Ishikawa (cell line): ENCODE results near the gene LIX1.

Experiments used
- CEBPB ChIP-seq: IDR thresholded peaks from 2 replicates; pipeline ENCODE4 v1.6.1; 2012
- CREB1 ChIP-seq: IDR thresholded peaks from 2 replicates; pipeline ENCODE4 v1.6.1; 2012; ENCODE audit warnings: low read depth
- EP300 ChIP-seq: IDR thresholded peaks from 2 replicates; pipeline ENCODE4 v1.6.1; 2012; ENCODE audit warnings: borderline replicate concordance
- RAD21 ChIP-seq: IDR thresholded peaks from 2 replicates; pipeline ENCODE4 v1.6.1; 2012; ENCODE audit warnings: low read depth
- REST ChIP-seq: IDR thresholded peaks from 2 replicates; pipeline ENCODE4 v1.6.1; 2012; ENCODE audit warnings: low read depth, mild to moderate bottlenecking
- TAF1 ChIP-seq: IDR thresholded peaks from 2 replicates; pipeline ENCODE4 v1.6.1; 2012; ENCODE audit warnings: low read depth, mild to moderate bottlenecking
- TEAD4 ChIP-seq: IDR thresholded peaks from 2 replicates; pipeline ENCODE4 v1.6.1; 2012
- USF1 ChIP-seq: IDR thresholded peaks from 2 replicates; pipeline ENCODE4 v1.6.1; 2012
- YY1 ChIP-seq: IDR thresholded peaks from 2 replicates; pipeline ENCODE4 v1.6.1; 2012; ENCODE audit warnings: low read depth

- TF ChIP-seq TEAD4 (no peak), CEBPB (no peak), RAD21 (no peak), EP300 (no peak), TAF1 (no peak), USF1 (no peak), CREB1 (no peak), REST (no peak), YY1 (no peak)
Observed at GRCh38 chr5:97070234-97070633, 72.2 kb downstream of the LIX1 start.
